Activated T-helper 2 cell treated with anti-CD3 and anti-CD28 coated beads, Interferon-gamma antibody, Interleukin-2, Interleukin-4, amounts not matched to agents 10 μg/mL and 5 μg/mL and 100 μg/mL, durations not matched to agents 14 hours and 24 hours and 36 hours (primary cell): ENCODE results near the gene FGF1. TPM values are rescaled to one million over a fixed set of nuclear protein-coding genes. Genes with fewer than 3 reads are reported as not detected.

Experiments used
- DNase-seq: peaks from one replicate; pipeline ENCODE4 v3.0.0; 2021; ENCODE audit warnings: low spot score
- H3K27ac Mint-ChIP-seq: one replicate; pipeline ENCODE4 v1.8.0; 2021; ENCODE audit warnings: mixed read lengths
- H3K27me3 Mint-ChIP-seq: one replicate; pipeline ENCODE4 v1.8.0; 2021; ENCODE audit warnings: low read depth, mixed read lengths
- H3K36me3 Mint-ChIP-seq: one replicate; pipeline ENCODE4 v1.8.0; 2021; ENCODE audit warnings: low read depth, mixed read lengths
- H3K4me1 Mint-ChIP-seq: one replicate; pipeline ENCODE4 v1.8.0; 2021; ENCODE audit warnings: low read depth, mixed read lengths
- H3K4me3 Mint-ChIP-seq: one replicate; pipeline ENCODE4 v1.8.0; 2021; ENCODE audit warnings: low read depth, mild to moderate bottlenecking, moderate library complexity, mixed read lengths
- H3K9me3 Mint-ChIP-seq: one replicate; pipeline ENCODE4 v1.8.0; 2021; ENCODE audit warnings: mixed read lengths
- intact Hi-C: fragments of 100-400 bp; cut with micrococcal nuclease; formaldehyde crosslinking; loops from one replicate; pipeline ENCODE4 v1.15.1; 2023
- total RNA-seq: library from RNA; stranded (reverse); gene quantifications from 2 replicates; pipeline ENCODE4 v1.2.3, GENCODE V29; 2022

FGF1 gene
- total RNA-seq, 1 donor from 2014 or later, result not detected

DNA sequence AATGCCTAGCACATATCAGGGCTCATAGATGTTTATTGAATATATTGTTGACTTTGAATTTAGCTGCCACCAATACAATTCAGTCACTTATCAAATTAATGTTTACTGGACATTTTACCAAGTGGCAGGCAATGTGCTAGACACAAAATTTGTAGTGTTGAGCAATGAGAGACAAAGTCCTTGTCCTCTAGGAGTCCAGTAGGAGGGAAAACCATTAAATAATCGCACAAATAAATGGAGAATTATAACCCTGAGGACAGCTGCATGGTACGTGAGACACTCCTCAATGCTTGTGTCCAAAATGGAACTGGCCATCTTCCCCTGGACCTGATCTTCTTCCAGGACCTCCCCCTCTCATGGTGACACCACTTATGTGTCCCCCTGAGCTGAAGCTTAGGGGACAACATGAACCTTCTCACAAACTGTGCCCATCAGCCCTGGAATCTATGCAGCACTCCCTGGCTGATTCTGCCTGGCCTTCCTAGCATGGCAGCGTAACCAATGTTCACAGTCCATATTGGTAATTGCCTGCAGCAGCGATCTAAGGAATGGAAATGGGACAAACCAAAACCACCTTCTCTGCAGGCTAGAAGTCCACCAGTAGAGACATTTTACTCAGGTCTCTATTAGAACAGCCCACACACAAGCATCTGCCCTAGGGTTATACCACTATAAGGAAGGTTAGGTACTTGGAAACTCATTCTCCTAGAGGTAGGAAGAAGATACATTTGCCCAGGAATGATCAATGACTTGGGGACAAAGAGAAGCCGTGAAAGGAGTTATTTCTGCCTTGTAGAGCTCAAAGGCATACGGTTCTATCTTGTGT is 75.5 kb downstream of the FGF1 start:
- H3K4me1 Mint-ChIP-seq, result no peaks in the 10 kb centered on the region
- H3K36me3 Mint-ChIP-seq, result no peaks in the 10 kb centered on the region
- H3K9me3 Mint-ChIP-seq, result no peaks in the 10 kb centered on the region
- no peak for DNase-seq
- no peak overlapping the region for H3K27ac Mint-ChIP-seq
- intact Hi-C loops, result loop anchor here (1.0 to 5.0 kb wide), 2 partner anchors 47 to 89 kb away; no protein-coding TSS in a partner anchor
- H3K27me3 Mint-ChIP-seq, result peaks cover 24% of the 10 kb centered on the region
- no peak overlapping the region for H3K4me3 Mint-ChIP-seq

DNA sequence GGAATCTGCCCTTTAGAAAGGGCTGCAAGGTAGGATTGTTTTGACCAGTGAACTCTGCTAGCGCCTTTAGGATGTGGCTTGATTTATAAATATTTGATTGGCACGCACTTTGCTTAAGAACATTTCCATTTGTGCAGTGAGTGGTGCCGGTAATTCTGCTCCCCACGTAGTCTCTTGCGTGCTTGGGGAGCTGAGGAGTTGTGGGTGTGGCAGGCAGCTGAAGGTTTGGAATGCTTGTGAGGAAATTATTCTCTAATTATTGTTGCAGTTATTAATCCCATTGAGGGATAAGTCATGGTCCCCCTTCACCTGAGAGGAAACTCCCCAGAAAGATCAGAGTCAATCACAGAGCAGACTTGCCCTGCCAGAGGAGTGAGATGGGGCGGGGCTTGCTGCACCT is 76.7 kb downstream of the FGF1 start:
- no peaks in the 10 kb centered on the region for H3K4me1 Mint-ChIP-seq
- H3K36me3 Mint-ChIP-seq, result no peaks in the 10 kb centered on the region

GRCh38 chr5:142608081-142608480 is 77.8 kb downstream of the FGF1 start:
- no peaks in the 10 kb centered on the region for H3K4me1 Mint-ChIP-seq
- no peaks in the 10 kb centered on the region for H3K9me3 Mint-ChIP-seq
- H3K36me3 Mint-ChIP-seq, result no peaks in the 10 kb centered on the region
- no peak overlapping the region for H3K4me3 Mint-ChIP-seq
- H3K27ac Mint-ChIP-seq, result no peak overlapping the region
- H3K27me3 Mint-ChIP-seq, result peaks cover 24% of the 10 kb centered on the region
- DNase-seq, result no peak
- intact Hi-C loops, result no loop called here

More for the DNA sequence above, 76.7 kb downstream of the FGF1 start:
- Mint-ChIP-seq H3K4me3 (no peak overlapping the region), H3K27me3 (peaks cover 24% of the 10 kb centered on the region), H3K9me3 (no peaks in the 10 kb centered on the region), H3K27ac (no peak overlapping the region)
- intact Hi-C loops, result no loop called here
- no peak for DNase-seq

DNA sequence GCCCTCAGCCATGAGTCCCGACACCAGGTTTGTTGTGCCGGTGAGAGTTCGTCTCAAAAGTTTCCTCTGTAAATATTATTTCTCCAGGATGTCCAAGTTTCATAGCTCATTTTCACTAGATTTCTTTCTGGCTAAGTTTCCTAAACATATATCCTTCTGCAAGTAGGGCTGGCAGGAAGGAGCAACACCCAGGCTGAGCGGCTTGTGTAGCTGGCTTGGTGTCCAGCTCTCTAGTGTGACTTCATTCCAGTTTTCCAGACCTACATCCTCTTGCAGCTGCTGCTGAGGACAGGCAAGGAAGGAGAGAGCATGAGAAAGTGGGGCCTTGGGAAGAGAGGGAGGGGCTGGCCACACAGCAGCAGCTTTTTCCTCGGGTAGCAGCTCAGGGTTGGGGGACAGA is 80.3 kb downstream of the FGF1 start:
- Mint-ChIP-seq H3K36me3 (no peaks in the 10 kb centered on the region), H3K27me3 (peaks cover 18% of the 10 kb centered on the region), H3K4me1 (no peaks in the 10 kb centered on the region), H3K4me3 (no peak overlapping the region), H3K27ac (no peak overlapping the region), H3K9me3 (no peaks in the 10 kb centered on the region)
- intact Hi-C loops, result no loop called here
- DNase-seq, result no peak

GRCh38 chr5:142602720-142603245 is 83.1 kb downstream of the FGF1 start:
- H3K9me3 Mint-ChIP-seq, result no peaks in the 10 kb centered on the region
- H3K27me3 Mint-ChIP-seq, result peaks cover 23% of the 10 kb centered on the region
- H3K27ac Mint-ChIP-seq, result no peak overlapping the region
- H3K4me1 Mint-ChIP-seq, result peaks cover 5% of the 10 kb centered on the region
- no peaks in the 10 kb centered on the region for H3K36me3 Mint-ChIP-seq
- intact Hi-C loops, result no loop called here
- H3K4me3 Mint-ChIP-seq, result no peak overlapping the region
- no peak for DNase-seq

DNA sequence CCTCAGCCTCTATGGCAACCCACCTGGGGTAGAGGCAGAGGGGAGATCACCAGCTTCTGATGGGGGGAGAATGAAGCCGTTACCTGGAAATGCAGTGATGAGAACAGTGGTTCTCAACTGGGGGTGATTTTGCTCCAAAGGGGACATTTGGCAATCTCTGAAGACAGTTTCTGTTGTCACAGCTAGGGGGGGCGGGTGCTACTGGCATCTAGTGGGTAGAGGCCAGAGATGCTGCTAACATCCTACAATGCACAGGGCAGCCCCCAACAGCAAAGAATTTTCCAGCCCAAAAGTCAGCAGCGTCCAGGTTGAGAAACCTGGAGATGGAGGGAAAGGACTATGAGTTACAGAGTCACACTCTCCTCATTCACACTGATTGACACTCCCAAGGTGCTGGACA is 84.5 kb downstream of the FGF1 start:
- no peak overlapping the region for H3K4me3 Mint-ChIP-seq
- H3K9me3 Mint-ChIP-seq, result no peaks in the 10 kb centered on the region
- intact Hi-C loops, result no loop called here
- H3K27me3 Mint-ChIP-seq, result peaks cover 18% of the 10 kb centered on the region
- H3K4me1 Mint-ChIP-seq, result peaks cover 6% of the 10 kb centered on the region
- no peak overlapping the region for H3K27ac Mint-ChIP-seq
- DNase-seq, result no peak
- no peaks in the 10 kb centered on the region for H3K36me3 Mint-ChIP-seq

DNA sequence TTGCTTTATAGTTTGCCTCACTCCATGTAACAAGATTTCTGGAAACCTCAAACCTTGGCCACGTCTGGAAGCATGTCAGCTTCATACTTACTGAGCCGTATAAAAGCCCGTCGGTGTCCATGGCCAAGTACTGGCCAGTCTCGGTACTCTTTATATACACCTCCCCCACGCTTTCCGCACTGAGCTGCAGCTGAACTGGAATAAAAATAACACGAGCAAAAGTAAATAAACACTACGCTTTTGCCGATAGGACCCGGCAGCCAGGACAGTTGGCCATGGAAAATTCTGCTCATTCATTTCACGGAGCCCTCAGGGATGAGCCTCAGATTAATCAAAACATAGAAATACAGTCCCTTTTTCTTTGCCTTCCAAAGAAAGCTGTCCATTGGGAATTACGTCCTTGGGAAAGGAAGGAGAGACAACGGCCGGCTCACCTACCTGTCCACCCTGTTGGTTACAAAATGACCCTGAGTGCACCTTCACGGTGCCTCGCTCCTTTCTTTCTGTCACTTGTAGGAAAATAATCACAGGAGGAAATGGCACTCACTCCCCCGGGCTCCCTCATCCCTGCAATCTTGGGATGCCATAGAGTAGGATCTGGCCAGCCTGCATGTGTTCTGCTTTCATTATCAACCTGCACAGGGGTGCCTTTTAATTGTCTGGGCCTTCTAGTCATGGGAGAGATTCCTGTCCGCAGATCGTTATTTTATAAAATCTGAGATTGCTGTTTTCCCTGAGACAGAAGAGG is 85.1 kb downstream of the FGF1 start:
- Mint-ChIP-seq H3K36me3 (no peaks in the 10 kb centered on the region), H3K4me3 (no peak overlapping the region), H3K27me3 (peaks cover 18% of the 10 kb centered on the region), H3K9me3 (no peaks in the 10 kb centered on the region), H3K4me1 (peaks cover 6% of the 10 kb centered on the region), H3K27ac (no peak overlapping the region)
- DNase-seq, result no peak
- intact Hi-C loops, result no loop called here

DNA sequence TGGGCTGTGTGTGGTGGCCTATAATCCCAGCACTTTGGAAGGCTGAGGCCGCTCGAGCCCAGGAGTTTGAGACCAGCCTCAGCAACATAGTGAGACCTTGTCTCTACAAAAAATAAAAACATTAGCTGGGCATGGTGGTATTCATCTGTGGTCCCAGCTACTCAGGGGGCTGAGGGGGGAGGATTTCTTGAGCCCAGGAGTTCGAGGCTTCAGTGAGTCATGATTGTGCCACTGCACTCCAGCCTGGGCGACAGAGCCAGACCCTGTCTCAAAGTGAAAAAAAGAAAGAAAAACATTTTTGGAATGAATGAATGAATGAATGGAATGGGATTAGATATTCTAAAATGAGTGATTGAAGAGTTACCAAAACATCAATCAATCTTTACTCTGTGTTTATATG is 85.8 kb downstream of the FGF1 start:
- intact Hi-C loops, result no loop called here
- DNase-seq, result no peak
- H3K27ac Mint-ChIP-seq, result no peak overlapping the region
- no peaks in the 10 kb centered on the region for H3K9me3 Mint-ChIP-seq
- peaks cover 22% of the 10 kb centered on the region for H3K27me3 Mint-ChIP-seq
- no peak overlapping the region for H3K4me3 Mint-ChIP-seq
- no peaks in the 10 kb centered on the region for H3K36me3 Mint-ChIP-seq
- peaks cover 6% of the 10 kb centered on the region for H3K4me1 Mint-ChIP-seq

DNA sequence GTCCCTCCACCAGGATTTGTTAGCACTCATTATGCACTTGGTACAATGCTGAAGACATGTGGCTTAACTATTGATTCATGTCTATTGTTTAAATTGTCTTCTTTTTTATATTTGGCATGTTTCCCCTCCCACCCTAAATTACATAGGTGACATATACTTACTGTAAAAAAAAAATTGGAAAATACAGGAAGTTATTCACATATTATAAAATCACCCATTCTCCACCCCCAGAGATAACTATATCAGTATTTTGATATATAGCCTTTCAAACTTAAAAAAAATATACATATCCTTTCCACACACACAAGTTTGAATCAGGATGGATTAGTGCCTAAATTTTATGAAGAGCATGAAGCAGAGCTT is 87.6 kb downstream of the FGF1 start:
- intact Hi-C loops, result no loop called here
- H3K27ac Mint-ChIP-seq, result no peak overlapping the region
- peaks cover 31% of the 10 kb centered on the region for H3K27me3 Mint-ChIP-seq
- no peak for DNase-seq
- H3K4me3 Mint-ChIP-seq, result no peak overlapping the region
- H3K4me1 Mint-ChIP-seq, result peaks cover 6% of the 10 kb centered on the region
- H3K36me3 Mint-ChIP-seq, result no peaks in the 10 kb centered on the region
- H3K9me3 Mint-ChIP-seq, result no peaks in the 10 kb centered on the region

- Mint-ChIP-seq H3K27me3 (peaks cover 35% of the 10 kb centered on the region), H3K9me3 (no peaks in the 10 kb centered on the region)
Observed at GRCh38 chr5:142597546-142598337, 88.1 kb downstream of the FGF1 start.

GRCh38 chr5:142597025-142597424 is 88.9 kb downstream of the FGF1 start:
- peaks cover 6% of the 10 kb centered on the region for H3K4me1 Mint-ChIP-seq
- DNase-seq, result no peak
- intact Hi-C loops, result no loop called here
- no peaks in the 10 kb centered on the region for H3K9me3 Mint-ChIP-seq
- H3K4me3 Mint-ChIP-seq, result no peak overlapping the region
- H3K27me3 Mint-ChIP-seq, result peaks cover 41% of the 10 kb centered on the region
- H3K27ac Mint-ChIP-seq, result no peak overlapping the region
- H3K36me3 Mint-ChIP-seq, result no peaks in the 10 kb centered on the region

More at GRCh38 chr5:142597546-142598337, 88.1 kb downstream of the FGF1 start:
- no peak overlapping the region for H3K27ac Mint-ChIP-seq
- no peaks in the 10 kb centered on the region for H3K36me3 Mint-ChIP-seq
- no peak overlapping the region for H3K4me3 Mint-ChIP-seq
- intact Hi-C loops, result no loop called here
- H3K4me1 Mint-ChIP-seq, result peaks cover 6% of the 10 kb centered on the region
- DNase-seq, result no peak

DNA sequence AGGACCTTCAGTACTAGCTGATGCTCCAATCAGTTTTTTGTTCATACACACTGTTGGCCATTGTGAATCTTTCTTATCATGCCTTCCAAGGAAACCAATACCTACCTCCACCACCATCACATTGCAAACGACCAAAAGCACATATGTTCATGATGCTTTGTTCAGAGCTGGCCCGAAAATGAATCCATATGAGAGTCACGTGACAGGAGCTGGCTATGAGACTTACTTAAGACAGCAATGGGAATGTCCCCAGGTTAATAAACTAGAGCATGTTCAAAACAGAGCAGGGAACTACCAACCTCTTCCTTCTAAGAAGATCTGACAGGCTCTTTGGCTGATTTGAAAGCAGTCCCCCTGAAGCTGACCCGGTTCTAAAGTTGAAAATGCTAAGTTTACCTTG is 93.5 kb downstream of the FGF1 start:
- Mint-ChIP-seq H3K4me3 (no peak overlapping the region), H3K4me1 (no peaks in the 10 kb centered on the region), H3K36me3 (no peaks in the 10 kb centered on the region), H3K9me3 (no peaks in the 10 kb centered on the region), H3K27ac (no peak overlapping the region), H3K27me3 (peaks cover 56% of the 10 kb centered on the region)
- intact Hi-C loops, result no loop called here
- DNase-seq, result no peak
